H9 (cell line): ENCODE results near the gene GNA12. TPM values are rescaled to one million over a fixed set of nuclear protein-coding genes. Genes with fewer than 3 reads are reported as not detected.

Source experiments
- DNase-seq: peaks from one replicate; pipeline ENCODE4 v3.0.0-alpha.2; 2017
- H2AFZ ChIP-seq: one replicate; pipeline ENCODE4 v1.6.1; 2013; ENCODE audit warnings: mild to moderate bottlenecking, low read length, control low read depth, moderate library complexity
- H2AK5ac ChIP-seq: 2 replicates; pipeline ENCODE4 v1.6.1; 2013; ENCODE audit warnings: low read length, control low read depth, mixed read lengths; ENCODE audit not compliant: insufficient read length
- H2BK120ac ChIP-seq: one replicate; pipeline ENCODE4 v1.6.1; 2013; ENCODE audit warnings: low read depth, mild to moderate bottlenecking, low read length, control low read depth, inconsistent platforms; ENCODE audit not compliant: poor library complexity, severe bottlenecking
- H2BK12ac ChIP-seq: 2 replicates; pipeline ENCODE4 v1.6.1; 2013; ENCODE audit warnings: low read length, control low read depth, mixed read lengths, low read depth; ENCODE audit not compliant: insufficient read length
- H2BK15ac ChIP-seq: 2 replicates; pipeline ENCODE4 v1.6.1; 2013; ENCODE audit warnings: low read depth, low read length, control low read depth
- H2BK20ac ChIP-seq: one replicate; pipeline ENCODE4 v1.6.1; 2013; ENCODE audit warnings: low read depth, mild to moderate bottlenecking, low read length, control low read depth, inconsistent platforms; ENCODE audit not compliant: poor library complexity, severe bottlenecking
- H2BK5ac ChIP-seq: 2 replicates; pipeline ENCODE4 v1.6.1; 2013; ENCODE audit warnings: low read length, control low read depth, mixed read lengths; ENCODE audit not compliant: insufficient read length
- H3K14ac ChIP-seq: 2 replicates; pipeline ENCODE4 v1.6.1; 2013; ENCODE audit warnings: low read length, control low read depth; ENCODE audit not compliant: insufficient read depth
- H3K18ac ChIP-seq: 2 replicates; pipeline ENCODE4 v1.6.1; 2013; ENCODE audit warnings: low read depth, mild to moderate bottlenecking, mixed read lengths, low read length, control low read depth; ENCODE audit not compliant: insufficient read length
- H3K23ac ChIP-seq: 2 replicates; pipeline ENCODE4 v1.6.1; 2013; ENCODE audit warnings: low read length, control low read depth, mixed read lengths, low read depth; ENCODE audit not compliant: insufficient read length
- H3K23me2 ChIP-seq: 2 replicates; pipeline ENCODE4 v1.6.1; 2013; ENCODE audit warnings: low read depth, mild to moderate bottlenecking, mixed read lengths, low read length, control low read depth; ENCODE audit not compliant: insufficient read length, poor library complexity, severe bottlenecking
- H3K27ac ChIP-seq: 2 replicates; pipeline ENCODE4 v1.5.1; 2013; ENCODE audit warnings: low read length, control low read depth, mixed read lengths, low read depth; ENCODE audit not compliant: insufficient read length
- H3K27me3 ChIP-seq: 2 replicates; pipeline ENCODE4 v1.6.1; 2013; ENCODE audit warnings: low read length, control low read depth, inconsistent platforms; ENCODE audit not compliant: insufficient read depth
- H3K4ac ChIP-seq: 2 replicates; pipeline ENCODE4 v1.6.1; 2013; ENCODE audit warnings: low read depth, mild to moderate bottlenecking, control low read depth, inconsistent platforms, low read length, moderate library complexity
- H3K4me1 ChIP-seq: 2 replicates; pipeline ENCODE4 v1.6.1; 2013; ENCODE audit warnings: low read length, control low read depth, inconsistent platforms; ENCODE audit not compliant: insufficient read depth
- H3K4me2 ChIP-seq: 2 replicates; pipeline ENCODE4 v1.6.1; 2013; ENCODE audit warnings: low read length, control low read depth, mixed read lengths; ENCODE audit not compliant: insufficient read length, insufficient read depth
- H3K56ac ChIP-seq: 2 replicates; pipeline ENCODE4 v1.6.1; 2013; ENCODE audit warnings: low read depth, mild to moderate bottlenecking, mixed read lengths, low read length, control low read depth; ENCODE audit not compliant: insufficient read length
- H3K79me1 ChIP-seq: 2 replicates; pipeline ENCODE4 v1.6.1; 2013; ENCODE audit warnings: low read depth, mild to moderate bottlenecking, moderate library complexity, low read length, control low read depth, inconsistent platforms; ENCODE audit not compliant: insufficient read depth, poor library complexity, severe bottlenecking
- H3K79me2 ChIP-seq: 2 replicates; pipeline ENCODE4 v1.6.1; 2013; ENCODE audit warnings: low read length, control low read depth, inconsistent platforms; ENCODE audit not compliant: insufficient read depth
- H3K9ac ChIP-seq: 2 replicates; pipeline ENCODE4 v1.6.1; 2013; ENCODE audit warnings: low read length, control low read depth, mixed read lengths; ENCODE audit not compliant: insufficient read length; ENCODE audit errors: extremely low read depth
- H3K9me3 ChIP-seq: one replicate; pipeline ENCODE4 v1.6.1; 2013; ENCODE audit warnings: low read depth, low read length, inconsistent platforms; ENCODE audit not compliant: control insufficient read depth
- H3T11ph ChIP-seq: one replicate; pipeline ENCODE4 v1.6.1; 2013; ENCODE audit warnings: mild to moderate bottlenecking, low read length, control low read depth, inconsistent platforms
- H4K20me1 ChIP-seq: one replicate; pipeline ENCODE4 v1.6.1; 2013; ENCODE audit not compliant: control insufficient read depth, insufficient read length, insufficient read depth
- H4K5ac ChIP-seq: 2 replicates; pipeline ENCODE4 v1.6.1; 2013; ENCODE audit warnings: low read depth, mild to moderate bottlenecking, mixed read lengths, low read length, control low read depth; ENCODE audit not compliant: insufficient read length
- H4K8ac ChIP-seq: replicated peaks from 2 replicates; pipeline ENCODE4 v1.6.1; 2013; ENCODE audit warnings: low read length, control low read depth, mixed read lengths, low read depth; ENCODE audit not compliant: insufficient read length
- H4K91ac ChIP-seq: 2 replicates; pipeline ENCODE4 v1.6.1; 2013; ENCODE audit warnings: low read depth, mild to moderate bottlenecking, moderate library complexity, mixed read lengths, low read length, control low read depth; ENCODE audit not compliant: insufficient read length
- H3K27ac Mint-ChIP-seq, 3 experiments: 2 replicates in 2 of 3; 3 replicates in 1 of 3; pipeline ENCODE4 v1.8.0; 2020 to 2021; ENCODE audit warnings: mixed read lengths in 3 of 3, mild to moderate bottlenecking in 1 of 3, moderate library complexity in 1 of 3
- H3K27me3 Mint-ChIP-seq: 2 replicates; pipeline ENCODE4 v1.8.0; 2021; ENCODE audit warnings: low read depth, mild to moderate bottlenecking, moderate library complexity, mixed read lengths
- H3K36me3 Mint-ChIP-seq, 3 experiments: 2 replicates in 2 of 3; 3 replicates in 1 of 3; pipeline ENCODE4 v1.8.0; 2020 to 2021; ENCODE audit warnings: low read depth in 3 of 3, mixed read lengths in 3 of 3; ENCODE audit not compliant: insufficient read depth in 1 of 3
- H3K4me1 Mint-ChIP-seq, 2 experiments: 2 replicates each; pipeline ENCODE4 v1.8.0; 2020; ENCODE audit warnings: mixed read lengths in 2 of 2
- H3K4me3 Mint-ChIP-seq, 2 experiments: 2 replicates in 1 of 2; 3 replicates in 1 of 2; pipeline ENCODE4 v1.8.0; 2020 to 2021; ENCODE audit warnings: mild to moderate bottlenecking in 2 of 2, mixed read lengths in 2 of 2, moderate library complexity in 1 of 2
- H3K9me3 Mint-ChIP-seq, 2 experiments: 2 replicates in 1 of 2; 3 replicates in 1 of 2; pipeline ENCODE4 v1.8.0; 2020; ENCODE audit warnings: mild to moderate bottlenecking in 2 of 2, mixed read lengths in 2 of 2, moderate library complexity in 1 of 2
- CTCF ChIP-seq: fragments of 200-600 bp; sonication (generic); conservative IDR thresholded peaks from 3 replicates; pipeline ENCODE4 v1.8.0; 2021; ENCODE audit warnings: antibody characterized with exemption, mild to moderate bottlenecking
- WGBS: extraction: QIAGEN DNeasy Blood & Tissue Kit; methylation state at CpG from one replicate; pipeline ENCODE4 v1.1.7; 2013; ENCODE audit warnings: missing lambda C conversion rate, low lambda C conversion rate, mixed read lengths; ENCODE audit not compliant: insufficient read length; ENCODE audit errors: extremely low coverage; 5-methylcytosine and 5-hydroxymethylcytosine counted together
- total RNA-seq: library from RNA; stranded (reverse); gene quantifications from 2 replicates; pipeline ENCODE4 v1.2.1, GENCODE V29; 2021

Gene GNA12
- total RNA-seq, 1 experiment from 2014 or later, result 60.2 TPM

- no peak for DNase-seq
- Histone ChIP-seq H4K91ac (no peak overlapping the region), H3K9me3 (no peaks in the 10 kb centered on the region), H2BK120ac (no peak overlapping the region), H2BK5ac (no peak overlapping the region), H3T11ph (no peak overlapping the region), H3K14ac (no peak overlapping the region), H4K20me1 (no peaks in the 10 kb centered on the region), H2BK15ac (no peak overlapping the region), H3K79me2 (no peaks in the 10 kb centered on the region), H3K27me3 (no peaks in the 10 kb centered on the region), H2BK20ac (no peak overlapping the region), H3K4me2 (no peak overlapping the region), H3K79me1 (no peaks in the 10 kb centered on the region), H2BK12ac (no peak overlapping the region), H2AK5ac (no peak overlapping the region), H3K23ac (no peak overlapping the region), H3K9ac (no peak overlapping the region), H3K23me2 (no peaks in the 10 kb centered on the region), H4K8ac (no peak overlapping the region), H3K27ac (no peak overlapping the region), H3K56ac (no peak overlapping the region), H3K4ac (no peak overlapping the region), H4K5ac (no peak overlapping the region), H3K4me1 (no peaks in the 10 kb centered on the region), H2AFZ (no peak overlapping the region), H3K18ac (peak overlapping the region; percentile 2)
- no CpG with 5 or more reads among the region's 5 CpGs for WGBS
- Mint-ChIP-seq H3K4me1 (no peaks in the 10 kb centered on the region), H3K36me3 (no peaks in the 10 kb centered on the region; a peak in 2 of 7 replicates), H3K27ac (no peak overlapping the region), H3K9me3 (no peaks in the 10 kb centered on the region), H3K27me3 (no peaks in the 10 kb centered on the region; the same call in 1 of the 2 replicates), H3K4me3 (no peak overlapping the region)
- TF ChIP-seq CTCF, result no peak
Observed at GRCh38 chr7:2856388-2857169, 12.5 kb upstream of the GNA12 start.
